HUES6 (cell line): ENCODE data around the gene TPGS1.

Experiments used
- H3K27ac ChIP-seq: 2 replicates; pipeline ENCODE4 v1.7.0; 2013; ENCODE audit warnings: low read depth, mild to moderate bottlenecking, low read length, inconsistent platforms
- H3K27me3 ChIP-seq: 2 replicates; pipeline ENCODE4 v1.6.1; 2013; ENCODE audit warnings: low read length; ENCODE audit not compliant: control insufficient read depth, insufficient read depth
- H3K36me3 ChIP-seq: 2 replicates; pipeline ENCODE4 v1.6.1; 2013; ENCODE audit warnings: low read length; ENCODE audit not compliant: control insufficient read depth, insufficient read depth
- H3K4me1 ChIP-seq: 2 replicates; pipeline ENCODE4 v1.6.1; 2013; ENCODE audit warnings: low read length; ENCODE audit not compliant: control insufficient read depth, insufficient read depth
- H3K4me3 ChIP-seq: 2 replicates; pipeline ENCODE4 v1.5.1; 2013; ENCODE audit warnings: low read depth, low read length
- H3K9ac ChIP-seq: one replicate; pipeline ENCODE4 v1.6.1; 2013; ENCODE audit warnings: mild to moderate bottlenecking, low read length
- H3K9me3 ChIP-seq: 2 replicates; pipeline ENCODE4 v1.6.1; 2013; ENCODE audit warnings: low read depth, low read length; ENCODE audit not compliant: control insufficient read depth, insufficient read depth

Gene TPGS1

GRCh38 chr19:513368-514165 is 6.3 kb downstream of the TPGS1 start:
- no peaks in the 10 kb centered on the region for H3K9me3 ChIP-seq
- no peak overlapping the region for H3K27ac ChIP-seq
- peaks cover 16% of the 10 kb centered on the region for H3K4me1 ChIP-seq
- H3K4me3 ChIP-seq: no peak overlapping the region
- H3K27me3 ChIP-seq: no peaks in the 10 kb centered on the region
- H3K9ac ChIP-seq: no peak overlapping the region
- no peaks in the 10 kb centered on the region for H3K36me3 ChIP-seq

GRCh38 chr19:514166-514663 is 6.9 kb downstream of the TPGS1 start:
- Histone ChIP-seq H3K4me3 (no peak overlapping the region), H3K9me3 (no peaks in the 10 kb centered on the region), H3K4me1 (peaks cover 16% of the 10 kb centered on the region), H3K27me3 (no peaks in the 10 kb centered on the region), H3K27ac (no peak overlapping the region), H3K36me3 (no peaks in the 10 kb centered on the region), H3K9ac (no peak overlapping the region)

DNA sequence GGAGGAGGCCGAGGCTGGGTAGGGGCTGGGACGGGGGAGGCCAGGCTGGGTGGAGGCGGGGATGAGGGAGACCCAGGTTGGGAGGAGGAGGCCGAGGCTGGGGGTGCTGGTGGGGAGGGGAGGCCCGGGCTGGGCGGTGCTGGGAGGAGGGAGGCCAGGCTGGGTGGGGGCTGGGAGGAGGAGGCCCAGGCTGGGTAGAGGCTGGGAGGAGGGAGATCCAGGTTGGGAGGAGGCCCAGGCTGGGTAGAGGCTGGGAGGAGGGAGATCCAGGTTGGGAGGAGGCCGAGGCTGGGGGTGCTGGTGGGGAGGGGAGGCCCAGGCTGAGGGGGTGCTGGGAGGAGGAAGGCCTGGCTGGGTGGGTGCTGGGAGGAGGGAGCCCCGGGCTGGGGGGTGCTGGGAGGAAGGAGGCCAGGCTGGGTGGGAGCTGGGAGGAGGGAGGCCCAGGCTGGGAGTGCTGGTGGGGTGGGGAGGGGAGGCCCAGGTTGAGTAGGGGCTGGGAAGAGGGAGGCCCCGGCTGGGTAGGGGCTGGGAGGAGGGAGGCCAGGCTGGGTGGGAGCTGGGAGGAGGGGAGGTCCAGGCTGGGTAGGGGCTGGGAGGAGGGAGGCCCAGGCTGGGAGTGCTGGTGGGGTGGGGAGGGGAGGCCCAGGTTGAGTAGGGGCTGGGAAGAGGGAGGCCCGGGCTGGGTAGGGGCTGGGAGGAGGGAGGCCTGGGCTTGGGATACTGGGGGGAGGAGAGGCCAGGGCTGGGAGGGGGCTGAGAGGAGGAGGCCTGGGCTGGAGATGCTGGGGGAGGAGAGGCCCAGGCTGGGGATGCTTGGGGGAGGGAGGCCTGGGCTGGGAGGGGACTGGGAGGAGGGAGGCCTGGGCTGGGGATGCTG is 10.7 kb downstream of the TPGS1 start:
- Histone ChIP-seq H3K27ac (no peak overlapping the region), H3K9ac (no peak overlapping the region), H3K4me1 (peaks cover 3% of the 10 kb centered on the region; the same call in 1 of the 2 replicates), H3K36me3 (no peaks in the 10 kb centered on the region), H3K9me3 (peaks cover 9% of the 10 kb centered on the region; the same call in 1 of the 2 replicates), H3K4me3 (no peak overlapping the region), H3K27me3 (no peaks in the 10 kb centered on the region)

DNA sequence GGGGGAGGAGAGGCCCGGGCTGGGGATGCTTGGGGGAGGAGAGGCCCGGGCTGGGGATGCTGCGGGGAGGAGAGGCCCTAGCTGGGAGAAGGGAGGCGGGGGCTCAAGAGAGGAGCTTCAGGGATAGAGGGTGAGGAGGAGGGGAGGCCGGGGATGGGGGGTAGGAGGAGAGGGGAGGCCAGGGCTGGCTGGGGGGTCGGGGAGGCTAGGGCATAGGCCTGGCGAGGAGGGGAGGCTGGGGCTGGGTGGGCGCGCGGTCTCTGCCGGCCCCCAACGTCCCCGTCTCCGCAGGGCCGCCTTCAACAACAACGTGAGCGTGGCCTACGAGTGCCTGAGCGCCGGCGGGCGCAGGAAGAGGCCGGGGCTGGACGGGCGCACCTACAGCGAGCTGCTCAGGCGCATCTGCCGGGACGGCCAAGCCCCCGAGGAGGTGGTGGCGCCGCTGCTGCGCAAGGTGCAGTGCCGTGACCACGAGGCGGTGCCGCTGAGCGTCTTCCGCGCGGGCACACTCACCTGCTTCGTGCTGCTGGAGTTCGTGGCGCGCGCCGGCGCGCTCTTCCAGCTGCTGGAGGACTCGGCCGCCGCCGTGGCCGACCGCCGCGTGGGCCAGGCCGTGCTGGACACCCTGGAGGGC is 11.4 kb downstream of the TPGS1 start:
- Histone ChIP-seq H3K27me3 (no peaks in the 10 kb centered on the region), H3K4me1 (peaks cover 3% of the 10 kb centered on the region; the same call in 1 of the 2 replicates), H3K9ac (no peak overlapping the region), H3K9me3 (peaks cover 9% of the 10 kb centered on the region; the same call in 1 of the 2 replicates), H3K27ac (no peak overlapping the region), H3K36me3 (no peaks in the 10 kb centered on the region), H3K4me3 (no peak overlapping the region)

GRCh38 chr19:519449-519865 is 12.2 kb downstream of the TPGS1 start:
- Histone ChIP-seq H3K9me3 (peaks cover 9% of the 10 kb centered on the region; the same call in 1 of the 2 replicates), H3K4me1 (peaks cover 3% of the 10 kb centered on the region; the same call in 1 of the 2 replicates), H3K4me3 (no peak overlapping the region), H3K27ac (no peak overlapping the region), H3K27me3 (no peaks in the 10 kb centered on the region), H3K36me3 (no peaks in the 10 kb centered on the region), H3K9ac (no peak overlapping the region)

DNA sequence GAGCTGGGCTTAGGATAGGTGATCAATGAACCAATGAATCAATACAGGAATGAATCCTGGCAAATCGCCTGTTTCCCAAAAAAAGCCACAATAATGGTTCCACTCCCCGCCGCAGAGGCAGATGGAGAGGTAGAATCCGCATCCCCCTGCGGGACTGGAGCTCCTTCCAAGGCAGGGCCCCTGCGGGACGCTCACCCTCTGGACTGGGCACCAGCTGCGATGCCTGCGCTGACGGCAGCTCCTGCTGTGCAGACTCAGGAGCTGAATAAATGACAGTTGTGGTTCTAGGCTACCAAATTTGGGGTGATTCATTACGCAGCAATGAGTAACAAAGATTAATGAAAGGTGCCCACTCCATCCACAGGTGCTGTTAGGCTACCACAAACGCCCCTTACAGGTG is 15.4 kb downstream of the TPGS1 start:
- Histone ChIP-seq H3K9me3 (peaks cover 9% of the 10 kb centered on the region; the same call in 1 of the 2 replicates), H3K36me3 (no peaks in the 10 kb centered on the region), H3K27ac (no peak overlapping the region), H3K4me3 (no peak overlapping the region), H3K27me3 (no peaks in the 10 kb centered on the region), H3K4me1 (peaks cover 12% of the 10 kb centered on the region; the same call in 1 of the 2 replicates), H3K9ac (no peak overlapping the region)

DNA sequence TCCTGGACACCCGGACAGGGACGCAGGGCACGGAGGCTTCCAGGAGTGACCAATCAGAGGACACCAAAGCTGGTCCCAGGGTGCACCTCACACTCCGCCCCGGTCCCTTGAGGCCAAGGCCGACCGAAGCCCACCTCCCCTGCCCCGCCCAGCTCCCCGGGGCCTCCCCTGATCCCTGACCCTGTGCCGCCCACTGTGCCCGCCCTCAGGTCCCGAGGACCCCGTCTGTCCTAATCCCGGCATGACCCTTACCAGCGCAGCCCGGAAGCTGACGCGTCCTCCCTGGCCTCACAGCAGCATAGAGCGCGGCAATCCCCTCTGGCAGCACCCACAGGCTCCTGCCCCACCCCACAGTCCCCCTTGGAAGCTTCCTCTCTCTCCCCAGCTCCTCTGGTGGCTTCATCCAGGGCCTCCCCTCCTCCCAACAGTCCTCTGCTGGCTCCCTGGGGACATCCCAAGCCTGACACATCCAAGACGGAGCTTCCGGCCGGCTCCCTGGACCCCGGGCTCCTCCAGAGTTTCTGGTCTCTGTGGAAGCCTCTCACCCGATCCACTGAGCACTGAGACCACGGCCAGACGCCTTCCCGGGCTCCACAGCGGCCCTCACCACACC is 16.9 kb downstream of the TPGS1 start:
- Histone ChIP-seq H3K27ac (no peak overlapping the region), H3K9me3 (peaks cover 9% of the 10 kb centered on the region; the same call in 1 of the 2 replicates), H3K4me1 (peaks cover 12% of the 10 kb centered on the region; the same call in 1 of the 2 replicates), H3K27me3 (no peaks in the 10 kb centered on the region), H3K4me3 (no peak overlapping the region), H3K36me3 (no peaks in the 10 kb centered on the region), H3K9ac (no peak overlapping the region)

- Histone ChIP-seq H3K9ac (no peak overlapping the region), H3K27me3 (no peaks in the 10 kb centered on the region), H3K27ac (no peak overlapping the region)
Observed at GRCh38 chr19:525029-525428, 17.7 kb downstream of the TPGS1 start.

GRCh38 chr19:525857-526419 is 18.6 kb downstream of the TPGS1 start:
- peaks cover 12% of the 10 kb centered on the region; the same call in 1 of the 2 replicates for H3K4me1 ChIP-seq
- H3K9me3 ChIP-seq: peaks cover 6% of the 10 kb centered on the region; the same call in 1 of the 2 replicates
- no peaks in the 10 kb centered on the region for H3K36me3 ChIP-seq
- no peaks in the 10 kb centered on the region for H3K27me3 ChIP-seq
- H3K27ac ChIP-seq: no peak overlapping the region
- no peak overlapping the region for H3K9ac ChIP-seq
- H3K4me3 ChIP-seq: no peak overlapping the region

More at GRCh38 chr19:525029-525428, 17.7 kb downstream of the TPGS1 start:
- H3K4me3 ChIP-seq: peak overlapping the region; percentile 3; the same call in 1 of the 2 replicates
- peaks cover 9% of the 10 kb centered on the region; the same call in 1 of the 2 replicates for H3K9me3 ChIP-seq
- no peaks in the 10 kb centered on the region for H3K36me3 ChIP-seq
- H3K4me1 ChIP-seq: peaks cover 12% of the 10 kb centered on the region; the same call in 1 of the 2 replicates
